Caco-2 (cell line): ENCODE data around the gene BACH2. TPM values are rescaled to one million over a fixed set of nuclear protein-coding genes. Genes with fewer than 3 reads are reported as not detected.

Experiments used
- BruUV-seq: library from RNA; stranded (reverse); fragments of 400-500 nt; replicated peaks from 2 replicates; lab custom pipeline; 2021; lab: Mats Ljungman, UMichigan
- CTCF ChIA-PET: fragments of 300-600 bp; sonication (Branson Sonifier 250); formaldehyde crosslinking; loops from one replicate; lab custom pipeline; 2022; ENCODE audit warnings: antibody characterized with exemption; lab: Charles Lee
- POLR2A ChIA-PET: fragments of 300-600 bp; sonication (Branson Sonifier 250); formaldehyde crosslinking; loops from one replicate; lab custom pipeline; 2022; ENCODE audit warnings: antibody characterized with exemption; lab: Charles Lee
- DNase-seq, 2 experiments: peaks; one replicate each; pipeline versions ENCODE4 v3.0.0 to v3.0.0-alpha.2; 2020 to 2022
- H3K27me3 ChIP-seq: replicated peaks from 2 replicates; pipeline ENCODE4 v1.6.0; 2011; ENCODE audit warnings: low read length; ENCODE audit not compliant: control insufficient read depth, insufficient read depth
- H3K36me3 ChIP-seq: 2 replicates; pipeline ENCODE4 v1.5.1; 2011; ENCODE audit warnings: low read length; ENCODE audit not compliant: control insufficient read depth, insufficient read depth
- H3K4me1 ChIP-seq: fragments of 250-450 bp; sonication (Bioruptor Pico); 2 replicates; pipeline ENCODE4 v1.5.1; 2020; ENCODE audit warnings: mild to moderate bottlenecking
- H3K4me3 ChIP-seq: 2 replicates; pipeline ENCODE4 v1.5.1; 2011; ENCODE audit warnings: low read depth, mild to moderate bottlenecking, control low read depth, low read length
- H3K9me3 ChIP-seq: fragments of 250-450 bp; sonication (Bioruptor Pico); 2 replicates; pipeline ENCODE4 v1.5.1; 2020; ENCODE audit warnings: mild to moderate bottlenecking, moderate library complexity
- H3K27ac Mint-ChIP-seq: one replicate; pipeline ENCODE4 v1.8.0; 2022; ENCODE audit warnings: mixed read lengths; ENCODE audit not compliant: unreplicated experiment
- H3K27me3 Mint-ChIP-seq: one replicate; pipeline ENCODE4 v1.8.0; 2022; ENCODE audit warnings: mixed read lengths; ENCODE audit not compliant: insufficient read depth, unreplicated experiment
- H3K36me3 Mint-ChIP-seq: one replicate; pipeline ENCODE4 v1.8.0; 2022; ENCODE audit warnings: mild to moderate bottlenecking, mixed read lengths; ENCODE audit not compliant: insufficient read depth, unreplicated experiment
- H3K4me1 Mint-ChIP-seq: one replicate; pipeline ENCODE4 v1.8.0; 2022; ENCODE audit warnings: low read depth, mixed read lengths; ENCODE audit not compliant: unreplicated experiment
- H3K4me3 Mint-ChIP-seq: one replicate; pipeline ENCODE4 v1.8.0; 2022; ENCODE audit warnings: mild to moderate bottlenecking, moderate library complexity, mixed read lengths; ENCODE audit not compliant: unreplicated experiment
- H3K9me3 Mint-ChIP-seq: one replicate; pipeline ENCODE4 v1.8.0; 2022; ENCODE audit warnings: mixed read lengths; ENCODE audit not compliant: unreplicated experiment
- CTCF ChIP-seq, 2 experiments: fragments of 200-600 bp in 1 of 2; IDR thresholded peaks; 1 replicate in 1 of 2; 2 replicates in 1 of 2; pipeline versions ENCODE4 v1.5.1 to v1.8.0; 2011 to 2022; ENCODE audit warnings: antibody characterized with exemption in 1 of 2, control low read depth in 1 of 2, inconsistent platforms in 1 of 2, low read depth in 1 of 2, low read length in 1 of 2, mild to moderate bottlenecking in 1 of 2, moderate library complexity in 1 of 2; ENCODE audit not compliant: insufficient read depth in 1 of 2, severe bottlenecking in 1 of 2, unreplicated experiment in 1 of 2
- intact Hi-C: fragments of 100-400 bp; cut with micrococcal nuclease; formaldehyde crosslinking; loops from one replicate; pipeline ENCODE4 v1.10.0; 2022; ENCODE audit not compliant: unreplicated experiment
- total RNA-seq: library from RNA; stranded (reverse); gene quantifications from 2 replicates; pipeline ENCODE4 v1.2.3, GENCODE V29; 2022

Gene BACH2
- total RNA-seq, 1 experiment from 2014 or later, result 0.43 TPM

- BruUV-seq, result no TSS peak
- Mint-ChIP-seq H3K4me3 (no peak overlapping the region), H3K27ac (no peak overlapping the region), H3K36me3 (no peaks in the 10 kb centered on the region), H3K27me3 (peaks cover 18% of the 10 kb centered on the region), H3K9me3 (no peaks in the 10 kb centered on the region), H3K4me1 (no peaks in the 10 kb centered on the region)
- Histone ChIP-seq H3K4me1 (no peaks in the 10 kb centered on the region), H3K4me3 (no peak overlapping the region), H3K9me3 (no peaks in the 10 kb centered on the region), H3K27me3 (no peaks in the 10 kb centered on the region), H3K36me3 (no peaks in the 10 kb centered on the region)
- intact Hi-C loops, result no loop called here
- POLR2A ChIA-PET, result no interaction called here
- no peak for TF ChIP-seq CTCF (IDR thresholded peaks at IDR 0.05; ENCODE audit: insufficient read depth in 1 of 2, low read depth in 1 of 2, low read length in 1 of 2, severe bottlenecking in 1 of 2, unreplicated experiment in 1 of 2)
- no peak for DNase-seq
- CTCF ChIA-PET, result no interaction called here
These were observed 18.5 kb downstream of the BACH2 start for GRCh38 chr6:90278129-90278528.

GRCh38 chr6:90277302-90278011 lies 19.2 kb downstream of the BACH2 start:
- no TSS peak for BruUV-seq
- no peak overlapping the region for H3K4me3 Mint-ChIP-seq
- ChIA-PET POLR2A (no interaction called here), CTCF (no interaction called here)
- intact Hi-C loops, result no loop called here
- no peak for DNase-seq
- no peaks in the 10 kb centered on the region for H3K4me1 Mint-ChIP-seq
- peaks cover 22% of the 10 kb centered on the region for H3K27me3 Mint-ChIP-seq
- H3K36me3 ChIP-seq, result no peaks in the 10 kb centered on the region
- no peaks in the 10 kb centered on the region for H3K9me3 Mint-ChIP-seq
- TF ChIP-seq CTCF (IDR thresholded peaks at IDR 0.05; ENCODE audit: insufficient read depth in 1 of 2, low read depth in 1 of 2, low read length in 1 of 2, severe bottlenecking in 1 of 2, unreplicated experiment in 1 of 2), result no peak
- H3K9me3 ChIP-seq, result no peaks in the 10 kb centered on the region
- H3K27me3 ChIP-seq, result no peaks in the 10 kb centered on the region
- no peaks in the 10 kb centered on the region for H3K4me1 ChIP-seq
- H3K4me3 ChIP-seq, result no peak overlapping the region
- H3K36me3 Mint-ChIP-seq, result no peaks in the 10 kb centered on the region
- H3K27ac Mint-ChIP-seq, result no peak overlapping the region

GRCh38 chr6:90274451-90275030 lies 22.1 kb downstream of the BACH2 start:
- Histone ChIP-seq H3K27me3 (no peaks in the 10 kb centered on the region), H3K36me3 (no peaks in the 10 kb centered on the region), H3K9me3 (peaks cover 6% of the 10 kb centered on the region; the same call in 1 of the 2 replicates), H3K4me3 (no peak overlapping the region), H3K4me1 (no peaks in the 10 kb centered on the region)
- ChIA-PET CTCF (no interaction called here), POLR2A (no interaction called here)
- Mint-ChIP-seq H3K27ac (no peak overlapping the region), H3K27me3 (peaks cover 26% of the 10 kb centered on the region), H3K4me3 (no peak overlapping the region), H3K4me1 (no peaks in the 10 kb centered on the region), H3K36me3 (no peaks in the 10 kb centered on the region), H3K9me3 (no peaks in the 10 kb centered on the region)
- intact Hi-C loops, result no loop called here
- no TSS peak for BruUV-seq
- no peak for DNase-seq
- TF ChIP-seq CTCF (IDR thresholded peaks at IDR 0.05; ENCODE audit: insufficient read depth in 1 of 2, low read depth in 1 of 2, low read length in 1 of 2, severe bottlenecking in 1 of 2, unreplicated experiment in 1 of 2), result peak; percentile 15 to 35
